Measurements from ENCODE around the gene ITGB8.

Gene ITGB8

DNA sequence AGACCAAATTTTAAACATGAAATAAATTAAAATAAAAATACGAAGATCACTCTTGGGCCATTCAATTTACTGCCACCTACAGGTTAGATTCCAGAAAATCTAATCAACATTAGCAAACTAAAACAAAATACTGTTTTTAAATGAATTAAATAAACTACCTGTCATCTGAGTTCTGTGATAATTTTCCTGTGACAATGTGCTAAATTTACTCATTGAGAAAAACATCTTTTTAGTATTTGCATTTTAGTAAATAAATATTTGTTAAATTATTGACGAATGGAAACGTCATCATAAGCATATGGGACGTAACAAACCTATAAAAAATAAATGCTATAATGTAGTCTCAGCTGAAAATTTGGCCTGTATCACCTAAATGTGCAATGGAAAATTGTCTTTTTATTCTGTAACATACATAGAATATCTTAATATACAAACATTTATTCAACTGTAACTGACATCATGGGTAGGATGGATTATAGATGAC, 72.1 kb downstream of the ITGB8 start:
- no peak for TF ChIP-seq CTCF (IDR thresholded peaks at IDR 0.05; ENCODE audit: borderline replicate concordance, insufficient read depth, low read depth, low read length)
- H3K4me3 ChIP-seq (ENCODE audit: low read depth, low read length): no peak overlapping the region

- no peak overlapping the region for H3K4me3 ChIP-seq (ENCODE audit: low read depth, low read length)
- TF ChIP-seq CTCF (IDR thresholded peaks at IDR 0.05; ENCODE audit: borderline replicate concordance, insufficient read depth, low read depth, low read length): no peak
Observed at GRCh38 chr7:20403331-20403730, 72.6 kb downstream of the ITGB8 start.

- TF ChIP-seq CTCF (IDR thresholded peaks at IDR 0.05; ENCODE audit: borderline replicate concordance, insufficient read depth, low read depth, low read length): no peak
- H3K4me3 ChIP-seq (ENCODE audit: low read depth, low read length): no peak overlapping the region
Observed at GRCh38 chr7:20404320-20404719, 73.6 kb downstream of the ITGB8 start.

DNA sequence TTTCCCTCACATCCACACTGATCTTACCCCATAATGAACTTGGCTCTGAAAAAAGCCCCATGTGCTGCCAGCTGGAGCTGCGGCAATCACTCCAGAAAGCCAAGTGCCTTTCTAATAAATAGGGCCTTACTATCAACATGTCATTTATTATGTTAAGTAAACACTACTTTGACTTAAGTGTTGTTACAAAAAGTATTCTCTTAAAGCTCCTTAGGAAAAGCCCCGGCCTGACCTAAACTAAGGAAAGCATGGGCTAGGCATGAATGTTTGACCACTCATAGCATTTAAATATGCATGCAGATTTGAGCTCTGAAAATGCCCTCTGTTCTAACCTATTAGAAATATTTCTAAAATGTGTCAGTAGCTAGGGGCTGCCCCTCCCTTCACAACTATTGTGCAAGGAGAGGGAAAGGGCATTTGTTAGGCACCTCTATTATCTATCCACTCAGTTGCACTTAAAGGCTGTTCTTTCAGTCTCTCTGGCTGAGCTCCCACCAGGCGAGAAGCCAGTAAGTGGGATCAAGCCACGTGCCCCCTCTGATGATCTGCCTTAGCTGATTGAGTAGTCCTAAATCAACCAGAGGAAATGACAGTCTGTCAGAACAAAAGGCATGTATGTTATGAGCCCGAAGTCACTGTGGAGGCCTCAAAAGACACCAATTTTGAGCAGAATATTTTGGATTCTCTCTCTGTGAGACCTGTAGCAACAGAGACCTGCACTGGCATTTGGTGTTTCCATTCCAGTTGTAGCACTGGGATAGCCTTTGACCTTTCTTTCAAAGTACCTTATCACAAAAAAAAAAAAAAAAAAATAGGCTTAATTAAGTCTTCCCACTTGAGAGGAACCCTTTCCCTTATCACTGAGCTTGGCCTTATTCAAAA, 77.1 kb downstream of the ITGB8 start:
- H3K4me3 ChIP-seq (ENCODE audit: low read depth, low read length): no peak overlapping the region

DNA sequence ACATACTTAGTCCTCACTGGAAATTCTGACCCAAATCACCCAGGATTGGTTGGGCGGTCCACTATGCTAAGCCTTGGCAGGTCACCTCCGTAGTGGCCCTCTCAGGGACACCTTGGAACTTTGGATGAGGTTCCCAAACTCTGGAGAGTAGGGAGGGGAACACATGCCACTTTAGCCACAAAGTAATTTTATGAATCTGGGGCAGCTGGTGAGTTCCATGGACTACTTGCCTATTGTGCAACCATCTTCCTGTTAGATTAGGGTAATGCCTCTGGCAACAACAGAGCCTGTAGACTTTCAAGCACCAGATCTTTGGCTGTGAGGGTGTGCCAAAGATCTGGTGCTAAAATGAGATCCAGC, 77.7 kb downstream of the ITGB8 start:
- no peak overlapping the region for H3K4me3 ChIP-seq (ENCODE audit: low read depth, low read length)
- no peak for TF ChIP-seq CTCF (IDR thresholded peaks at IDR 0.05; ENCODE audit: borderline replicate concordance, insufficient read depth, low read depth, low read length)

More for the DNA sequence above, 77.1 kb downstream of the ITGB8 start:
- TF ChIP-seq CTCF (IDR thresholded peaks at IDR 0.05; ENCODE audit: borderline replicate concordance, insufficient read depth, low read depth, low read length): no peak

GRCh38 chr7:20409961-20410360, 79.3 kb downstream of the ITGB8 start:
- no peak overlapping the region for H3K4me3 ChIP-seq (ENCODE audit: low read depth, low read length)

More at GRCh38 chr7:20409961-20410360, 79.3 kb downstream of the ITGB8 start:
- no peak for TF ChIP-seq CTCF (IDR thresholded peaks at IDR 0.05; ENCODE audit: borderline replicate concordance, insufficient read depth, low read depth, low read length)

Measured in GM12875 (cell line).